ENCODE data around the gene THAP10.

The THAP10 gene

DNA sequence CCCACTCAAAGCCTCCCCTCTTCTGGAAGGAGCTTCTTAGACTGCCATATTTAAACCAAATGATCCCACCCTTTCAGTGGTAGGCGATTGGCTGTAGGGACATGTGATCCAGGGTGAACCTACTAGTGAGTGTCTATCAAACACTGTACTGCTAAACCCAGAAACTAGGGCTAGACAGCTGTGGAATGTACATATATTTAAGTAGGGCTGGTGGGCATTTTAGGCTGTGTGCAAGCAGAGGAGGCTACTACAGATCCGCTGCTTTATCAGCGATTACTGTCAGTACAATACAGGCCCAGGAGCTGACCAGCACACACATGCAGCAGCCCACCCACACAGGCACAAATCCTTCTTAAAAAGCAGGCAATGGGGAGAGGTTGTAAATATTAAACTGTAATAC, 22.9 kb downstream of the THAP10 start:
- no peak overlapping the region for H3K4ac ChIP-seq (ENCODE audit: low read depth, low read length)
- H2BK120ac ChIP-seq (ENCODE audit: low read depth, low read length): no peak overlapping the region
- no peak overlapping the region for H3K27ac ChIP-seq (ENCODE audit: low read depth, low read length)
- H3K9ac ChIP-seq (ENCODE audit: low read length): no peak overlapping the region
- H4K8ac ChIP-seq (ENCODE audit: low read depth, low read length): no peak overlapping the region
- no peak overlapping the region for H2AK5ac ChIP-seq (ENCODE audit: low read length)
- no peaks in the 10 kb centered on the region for H3K36me3 ChIP-seq (ENCODE audit: control insufficient read depth, insufficient read depth, low read length)
- no peaks in the 10 kb centered on the region for H3K4me1 ChIP-seq (ENCODE audit: control insufficient read depth, low read depth, low read length)
- no peaks in the 10 kb centered on the region for H3K27me3 ChIP-seq (ENCODE audit: insufficient read depth, low read length, poor library complexity)
- no peaks in the 10 kb centered on the region for H3K79me2 ChIP-seq (ENCODE audit: control insufficient read depth, insufficient read depth, low read length)
- no peak for DNase-seq
- no peaks in the 10 kb centered on the region for H3K79me1 ChIP-seq (ENCODE audit: low read length)
- H3K18ac ChIP-seq (ENCODE audit: low read length): no peak overlapping the region
- H3K23ac ChIP-seq (ENCODE audit: low read length): no peak overlapping the region
- H4K5ac ChIP-seq (ENCODE audit: low read length): no peak overlapping the region
- no peak overlapping the region for H3K56ac ChIP-seq (ENCODE audit: low read length)
- no peak overlapping the region for H2BK5ac ChIP-seq (ENCODE audit: low read length)
- no CpG with 5 or more reads among the region's 3 CpGs for WGBS (ENCODE audit: extremely low coverage, insufficient coverage, low lambda C conversion rate)
- H2BK15ac ChIP-seq (replicated peaks; ENCODE audit: low read depth): no peak overlapping the region
- no peak overlapping the region for H3K4me2 ChIP-seq (ENCODE audit: low read length)
- H3K4me3 ChIP-seq (ENCODE audit: low read length): no peak overlapping the region

DNA sequence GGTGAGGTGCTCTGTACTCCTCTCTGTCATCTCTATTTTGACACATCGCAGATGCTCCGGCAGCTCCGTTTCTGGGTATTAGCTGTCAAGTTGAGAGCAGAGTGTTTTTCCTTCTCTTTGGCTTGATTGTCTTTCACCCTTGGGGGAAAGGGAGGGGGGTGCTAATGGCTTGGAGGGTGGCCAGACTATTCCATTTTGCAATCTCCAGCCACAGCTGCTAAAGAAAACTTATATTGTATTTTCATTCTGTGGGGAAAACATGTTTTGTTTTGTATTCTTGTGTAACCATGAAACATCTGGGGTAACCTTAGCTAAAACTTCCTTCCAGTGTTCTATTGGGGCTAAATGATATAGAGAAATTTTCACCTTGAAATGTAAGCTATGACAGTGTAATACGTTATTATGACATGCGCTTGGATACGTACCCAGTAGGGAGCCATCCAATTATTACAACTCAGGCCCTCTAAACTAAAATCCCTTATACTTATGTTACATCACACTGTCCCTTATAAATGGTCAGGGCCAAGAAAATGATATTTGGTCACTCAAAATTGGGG, 24.2 kb downstream of the THAP10 start:
- Histone ChIP-seq H3K23ac (ENCODE audit: low read length) (no peak overlapping the region), H3K79me2 (ENCODE audit: control insufficient read depth, insufficient read depth, low read length) (no peaks in the 10 kb centered on the region), H3K27me3 (ENCODE audit: insufficient read depth, low read length, poor library complexity) (no peaks in the 10 kb centered on the region), H2AK5ac (ENCODE audit: low read length) (no peak overlapping the region), H3K4me2 (ENCODE audit: low read length) (no peak overlapping the region), H2BK5ac (ENCODE audit: low read length) (no peak overlapping the region), H4K8ac (ENCODE audit: low read depth, low read length) (no peak overlapping the region), H3K9ac (ENCODE audit: low read length) (no peak overlapping the region), H2BK120ac (ENCODE audit: low read depth, low read length) (no peak overlapping the region), H3K27ac (ENCODE audit: low read depth, low read length) (no peak overlapping the region), H2BK15ac (replicated peaks; ENCODE audit: low read depth) (no peak overlapping the region), H3K79me1 (ENCODE audit: low read length) (no peaks in the 10 kb centered on the region), H3K4me1 (ENCODE audit: control insufficient read depth, low read depth, low read length) (no peaks in the 10 kb centered on the region), H3K4ac (ENCODE audit: low read depth, low read length) (no peak overlapping the region), H3K18ac (ENCODE audit: low read length) (no peak overlapping the region), H4K5ac (ENCODE audit: low read length) (no peak overlapping the region), H3K36me3 (ENCODE audit: control insufficient read depth, insufficient read depth, low read length) (no peaks in the 10 kb centered on the region), H3K56ac (ENCODE audit: low read length) (no peak overlapping the region), H3K4me3 (ENCODE audit: low read length) (no peak overlapping the region)
- WGBS (ENCODE audit: extremely low coverage, insufficient coverage, low lambda C conversion rate): no CpG with 5 or more reads among the region's 6 CpGs
- DNase-seq: no peak

DNA sequence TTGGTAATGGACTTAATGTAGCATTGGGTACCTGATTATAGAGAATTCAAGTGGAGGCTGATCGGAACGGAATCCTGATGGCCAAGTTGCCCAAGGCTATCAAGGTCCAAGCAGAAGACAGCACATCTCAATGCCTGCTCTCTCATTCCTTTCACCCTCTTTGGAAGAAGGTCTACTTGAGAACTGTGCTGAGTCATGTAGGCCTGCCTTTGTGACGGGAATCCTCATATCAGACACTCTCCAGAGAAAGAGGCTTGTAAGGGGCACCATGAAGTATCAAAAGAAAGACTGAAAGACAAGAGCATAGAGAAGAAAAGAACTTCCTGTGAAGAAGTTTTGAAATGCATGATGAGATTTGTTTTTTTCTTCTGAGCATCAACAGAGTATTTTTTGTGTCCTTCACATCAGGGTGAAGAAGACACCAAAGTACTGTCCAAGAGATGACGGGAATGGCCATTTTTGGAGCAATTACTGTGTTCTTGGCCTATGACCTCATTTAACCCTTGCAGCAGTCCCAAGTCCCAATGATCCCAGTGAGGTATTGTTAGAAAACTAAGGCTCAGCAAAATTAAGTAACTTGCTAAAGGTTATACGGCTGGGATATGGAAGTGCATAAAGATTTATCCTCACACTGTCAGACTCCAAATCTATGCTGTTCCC, 25.1 kb downstream of the THAP10 start:
- Histone ChIP-seq H3K4ac (ENCODE audit: low read depth, low read length) (no peak overlapping the region), H3K27me3 (ENCODE audit: insufficient read depth, low read length, poor library complexity) (no peaks in the 10 kb centered on the region), H3K9ac (ENCODE audit: low read length) (no peak overlapping the region), H3K79me1 (ENCODE audit: low read length) (no peaks in the 10 kb centered on the region), H3K4me1 (ENCODE audit: control insufficient read depth, low read depth, low read length) (no peaks in the 10 kb centered on the region), H3K56ac (ENCODE audit: low read length) (no peak overlapping the region), H3K23ac (ENCODE audit: low read length) (no peak overlapping the region), H2BK5ac (ENCODE audit: low read length) (no peak overlapping the region), H3K4me2 (ENCODE audit: low read length) (no peak overlapping the region), H4K8ac (ENCODE audit: low read depth, low read length) (no peak overlapping the region), H3K27ac (ENCODE audit: low read depth, low read length) (no peak overlapping the region), H3K4me3 (ENCODE audit: low read length) (no peak overlapping the region), H3K18ac (ENCODE audit: low read length) (no peak overlapping the region), H2BK15ac (replicated peaks; ENCODE audit: low read depth) (no peak overlapping the region), H3K36me3 (ENCODE audit: control insufficient read depth, insufficient read depth, low read length) (no peaks in the 10 kb centered on the region), H3K79me2 (ENCODE audit: control insufficient read depth, insufficient read depth, low read length) (no peaks in the 10 kb centered on the region), H2BK120ac (ENCODE audit: low read depth, low read length) (no peak overlapping the region), H4K5ac (ENCODE audit: low read length) (no peak overlapping the region), H2AK5ac (ENCODE audit: low read length) (no peak overlapping the region)
- DNase-seq: no peak
- no CpG with 5 or more reads among the region's 5 CpGs for WGBS (ENCODE audit: extremely low coverage, insufficient coverage, low lambda C conversion rate)

DNA sequence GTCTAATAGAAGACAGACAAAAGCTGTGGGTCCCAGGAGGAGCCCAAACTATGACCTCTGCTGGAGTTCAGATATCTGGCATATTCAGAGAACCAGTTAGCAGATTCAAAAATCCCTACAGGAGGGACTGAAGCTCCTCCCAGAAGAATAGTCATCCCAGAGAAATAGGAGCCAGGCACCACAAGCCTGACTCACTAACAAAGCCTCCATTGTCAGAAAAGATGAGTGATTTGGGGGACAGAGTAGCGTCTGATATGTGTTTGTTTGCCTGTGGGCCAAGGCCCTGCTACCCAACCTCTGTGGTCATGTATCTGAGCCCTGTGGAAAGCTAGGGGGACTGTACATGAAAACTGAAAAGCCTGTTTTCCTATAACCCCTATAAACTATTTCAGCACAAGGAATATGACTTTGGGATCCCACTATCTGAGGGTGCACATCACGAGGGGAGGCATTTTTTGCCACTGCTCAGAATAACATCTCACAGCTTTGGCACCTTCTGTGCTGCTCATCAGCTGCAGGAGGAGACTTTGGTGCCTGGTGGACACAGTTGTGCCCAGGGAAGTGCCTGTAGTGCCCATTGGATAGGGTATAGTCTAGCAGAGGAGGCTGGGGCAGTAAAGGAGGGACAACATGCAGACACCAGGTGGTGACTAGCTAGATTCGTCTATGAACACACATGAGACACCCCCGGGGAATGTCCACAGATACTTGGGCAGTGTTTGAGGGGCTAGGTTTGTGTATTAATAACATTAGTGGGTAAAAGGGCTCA, 28.6 kb downstream of the THAP10 start:
- Histone ChIP-seq H3K9ac (ENCODE audit: low read length) (no peak overlapping the region), H3K23ac (ENCODE audit: low read length) (no peak overlapping the region), H2AK5ac (ENCODE audit: low read length) (no peak overlapping the region), H3K18ac (ENCODE audit: low read length) (no peak overlapping the region), H3K4me3 (ENCODE audit: low read length) (no peak overlapping the region), H4K5ac (ENCODE audit: low read length) (no peak overlapping the region), H3K79me2 (ENCODE audit: control insufficient read depth, insufficient read depth, low read length) (no peaks in the 10 kb centered on the region), H3K56ac (ENCODE audit: low read length) (no peak overlapping the region), H2BK120ac (ENCODE audit: low read depth, low read length) (no peak overlapping the region), H3K4me1 (ENCODE audit: control insufficient read depth, low read depth, low read length) (no peaks in the 10 kb centered on the region), H2BK5ac (ENCODE audit: low read length) (no peak overlapping the region), H3K27ac (ENCODE audit: low read depth, low read length) (no peak overlapping the region), H2BK15ac (replicated peaks; ENCODE audit: low read depth) (no peak overlapping the region), H3K4me2 (ENCODE audit: low read length) (no peak overlapping the region), H3K79me1 (ENCODE audit: low read length) (no peaks in the 10 kb centered on the region), H4K8ac (ENCODE audit: low read depth, low read length) (no peak overlapping the region), H3K4ac (ENCODE audit: low read depth, low read length) (peak overlapping the region; percentile 48), H3K36me3 (ENCODE audit: control insufficient read depth, insufficient read depth, low read length) (no peaks in the 10 kb centered on the region), H3K27me3 (ENCODE audit: insufficient read depth, low read length, poor library complexity) (no peaks in the 10 kb centered on the region)
- peak; percentile 34 for DNase-seq
- no CpG with 5 or more reads among the region's 4 CpGs for WGBS (ENCODE audit: extremely low coverage, insufficient coverage, low lambda C conversion rate)

DNA sequence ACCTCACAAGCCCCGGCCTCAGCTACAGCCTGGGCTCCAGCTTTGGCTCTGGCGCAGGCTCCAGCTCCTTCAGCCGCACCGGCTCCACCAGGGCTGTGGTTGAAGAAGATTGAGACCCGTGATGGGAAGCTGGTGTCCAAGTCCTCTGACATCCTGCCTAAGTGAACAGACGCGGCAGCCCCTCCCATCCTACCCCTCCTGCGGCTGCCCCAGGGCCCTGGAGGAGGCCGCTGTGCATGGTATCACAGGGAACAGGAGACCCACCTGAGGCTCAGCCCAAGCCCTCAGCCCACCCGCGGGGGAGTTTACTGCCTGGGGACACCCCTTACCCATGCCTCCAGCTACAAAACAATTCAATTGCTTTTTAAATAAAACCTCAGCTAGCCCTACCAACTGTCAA, 32.2 kb downstream of the THAP10 start:
- Histone ChIP-seq H3K23ac (ENCODE audit: low read length) (no peak overlapping the region), H3K36me3 (ENCODE audit: control insufficient read depth, insufficient read depth, low read length) (no peaks in the 10 kb centered on the region), H3K27ac (ENCODE audit: low read depth, low read length) (no peak overlapping the region), H3K79me2 (ENCODE audit: control insufficient read depth, insufficient read depth, low read length) (no peaks in the 10 kb centered on the region), H3K18ac (ENCODE audit: low read length) (no peak overlapping the region), H3K4me2 (ENCODE audit: low read length) (no peak overlapping the region), H3K27me3 (ENCODE audit: insufficient read depth, low read length, poor library complexity) (no peaks in the 10 kb centered on the region), H3K4me1 (ENCODE audit: control insufficient read depth, low read depth, low read length) (no peaks in the 10 kb centered on the region), H4K5ac (ENCODE audit: low read length) (no peak overlapping the region), H3K79me1 (ENCODE audit: low read length) (no peaks in the 10 kb centered on the region), H2BK120ac (ENCODE audit: low read depth, low read length) (no peak overlapping the region), H3K9ac (ENCODE audit: low read length) (no peak overlapping the region), H2AK5ac (ENCODE audit: low read length) (no peak overlapping the region), H4K8ac (ENCODE audit: low read depth, low read length) (no peak overlapping the region), H3K4me3 (ENCODE audit: low read length) (no peak overlapping the region), H2BK15ac (replicated peaks; ENCODE audit: low read depth) (no peak overlapping the region), H2BK5ac (ENCODE audit: low read length) (no peak overlapping the region), H3K56ac (ENCODE audit: low read length) (no peak overlapping the region), H3K4ac (ENCODE audit: low read depth, low read length) (no peak overlapping the region)
- DNase-seq: no peak
- no CpG with 5 or more reads among the region's 11 CpGs for WGBS (ENCODE audit: extremely low coverage, insufficient coverage, low lambda C conversion rate)
